ENCODE results near the gene SPHK1.

GRCh38 chr17:76360461-76360860 is 23.9 kb upstream of the SPHK1 start:
- TF ChIP-seq CTCF (IDR thresholded peaks at IDR 0.05; ENCODE audit: poor library complexity, severe bottlenecking), result no peak
- no peak for TF ChIP-seq EZH2 (IDR thresholded peaks at IDR 0.05; ENCODE audit: borderline replicate concordance, insufficient read depth, low read length, poor library complexity, severe bottlenecking)
- no peak for TF ChIP-seq EP300 (conservative IDR thresholded peaks at IDR 0.05; ENCODE audit: poor library complexity, severe bottlenecking)
- TF ChIP-seq REST (IDR thresholded peaks at IDR 0.05; ENCODE audit: borderline replicate concordance), result no peak
- TF ChIP-seq TAF1 (IDR thresholded peaks at IDR 0.05; ENCODE audit: low read depth), result no peak

Measured in neural cell (in vitro differentiated cells).